ENCODE data around the gene IGLL1. TPM values are rescaled to one million over a fixed set of nuclear protein-coding genes. Genes with fewer than 3 reads are reported as not detected.

IGLL1 gene
- total RNA-seq, 1 donor = not detected

- Histone ChIP-seq H4K20me1 (ENCODE audit: insufficient read depth, low read length) (no peaks in the 10 kb centered on the region), H3K4me1 (ENCODE audit: insufficient read depth, low read length) (no peaks in the 10 kb centered on the region), H3K9me3 (ENCODE audit: low read depth, low read length) (no peaks in the 10 kb centered on the region), H3K79me2 (ENCODE audit: insufficient read depth, low read length) (no peaks in the 10 kb centered on the region), H2AFZ (ENCODE audit: low read length) (no peak overlapping the region), H3K36me3 (ENCODE audit: insufficient read depth, low read length) (no peaks in the 10 kb centered on the region), H3K27ac (ENCODE audit: low read depth, low read length) (no peak overlapping the region), H3K27me3 (ENCODE audit: insufficient read depth, low read length) (peaks cover 2% of the 10 kb centered on the region), H3K4me3 (ENCODE audit: insufficient read depth, low read length) (no peak overlapping the region), H3K4me2 (ENCODE audit: insufficient read depth, low read length) (no peak overlapping the region)
- DNase-seq (ENCODE audit: insufficient read length, low spot score, missing footprints) = peak; percentile 80
- TF ChIP-seq, protein P1, sequence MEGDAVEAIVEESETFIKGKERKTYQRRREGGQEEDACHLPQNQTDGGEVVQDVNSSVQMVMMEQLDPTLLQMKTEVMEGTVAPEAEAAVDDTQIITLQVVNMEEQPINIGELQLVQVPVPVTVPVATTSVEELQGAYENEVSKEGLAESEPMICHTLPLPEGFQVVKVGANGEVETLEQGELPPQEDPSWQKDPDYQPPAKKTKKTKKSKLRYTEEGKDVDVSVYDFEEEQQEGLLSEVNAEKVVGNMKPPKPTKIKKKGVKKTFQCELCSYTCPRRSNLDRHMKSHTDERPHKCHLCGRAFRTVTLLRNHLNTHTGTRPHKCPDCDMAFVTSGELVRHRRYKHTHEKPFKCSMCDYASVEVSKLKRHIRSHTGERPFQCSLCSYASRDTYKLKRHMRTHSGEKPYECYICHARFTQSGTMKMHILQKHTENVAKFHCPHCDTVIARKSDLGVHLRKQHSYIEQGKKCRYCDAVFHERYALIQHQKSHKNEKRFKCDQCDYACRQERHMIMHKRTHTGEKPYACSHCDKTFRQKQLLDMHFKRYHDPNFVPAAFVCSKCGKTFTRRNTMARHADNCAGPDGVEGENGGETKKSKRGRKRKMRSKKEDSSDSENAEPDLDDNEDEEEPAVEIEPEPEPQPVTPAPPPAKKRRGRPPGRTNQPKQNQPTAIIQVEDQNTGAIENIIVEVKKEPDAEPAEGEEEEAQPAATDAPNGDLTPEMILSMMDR (IDR thresholded peaks at IDR 0.05; ENCODE audit: extremely low read depth, low read depth, low read length) = no peak
Observed at GRCh38 chr22:23581260-23581650, 1.2 kb upstream of the IGLL1 start.

DNA sequence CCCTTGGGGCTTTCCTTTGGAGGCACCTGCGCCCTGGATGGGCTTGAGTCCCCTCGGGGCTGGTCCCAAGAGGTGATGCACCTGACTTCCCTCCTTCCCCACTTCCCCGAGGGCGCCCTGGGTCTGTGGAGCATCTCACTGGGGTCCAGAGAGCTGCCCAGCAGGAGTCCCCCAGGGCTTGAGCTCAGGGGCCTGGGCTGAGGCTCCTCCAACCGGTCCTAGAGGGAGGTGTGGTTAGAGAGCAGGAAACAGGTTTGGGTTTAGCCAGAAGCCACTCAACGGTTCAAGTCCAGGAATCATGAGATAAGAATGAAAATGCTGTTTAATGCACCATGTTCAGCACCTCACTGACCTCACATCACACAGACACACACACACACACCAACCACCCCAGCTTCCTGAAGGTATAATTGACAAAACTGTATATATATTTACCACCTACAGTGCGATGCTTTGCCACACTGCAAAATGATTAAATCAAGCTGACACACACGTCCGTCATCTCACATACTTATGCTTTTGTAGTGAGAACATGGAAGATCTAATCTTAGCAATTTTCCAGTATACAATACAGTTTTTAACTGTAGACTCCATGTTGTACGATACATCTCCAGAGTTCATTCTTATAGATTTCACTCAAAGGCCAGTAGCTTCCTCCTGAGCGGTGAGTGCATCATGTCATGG is 628 bp upstream of the IGLL1 start:
- peaks cover 2% of the 10 kb centered on the region for H3K27me3 ChIP-seq (ENCODE audit: insufficient read depth, low read length)
- DNase-seq (ENCODE audit: insufficient read length, low spot score, missing footprints) = no peak
- H3K36me3 ChIP-seq (ENCODE audit: insufficient read depth, low read length) = no peaks in the 10 kb centered on the region
- no peaks in the 10 kb centered on the region for H3K9me3 ChIP-seq (ENCODE audit: low read depth, low read length)
- H2AFZ ChIP-seq (ENCODE audit: low read length) = no peak overlapping the region
- TF ChIP-seq, protein P1 (IDR thresholded peaks at IDR 0.05; ENCODE audit: extremely low read depth, low read depth, low read length) = no peak
- H4K20me1 ChIP-seq (ENCODE audit: insufficient read depth, low read length) = no peaks in the 10 kb centered on the region
- no peak overlapping the region for H3K4me3 ChIP-seq (ENCODE audit: insufficient read depth, low read length)
- no peak overlapping the region for H3K4me2 ChIP-seq (ENCODE audit: insufficient read depth, low read length)
- no peak overlapping the region for H3K27ac ChIP-seq (ENCODE audit: low read depth, low read length)
- no peaks in the 10 kb centered on the region for H3K79me2 ChIP-seq (ENCODE audit: insufficient read depth, low read length)
- H3K4me1 ChIP-seq (ENCODE audit: insufficient read depth, low read length) = no peaks in the 10 kb centered on the region

DNA sequence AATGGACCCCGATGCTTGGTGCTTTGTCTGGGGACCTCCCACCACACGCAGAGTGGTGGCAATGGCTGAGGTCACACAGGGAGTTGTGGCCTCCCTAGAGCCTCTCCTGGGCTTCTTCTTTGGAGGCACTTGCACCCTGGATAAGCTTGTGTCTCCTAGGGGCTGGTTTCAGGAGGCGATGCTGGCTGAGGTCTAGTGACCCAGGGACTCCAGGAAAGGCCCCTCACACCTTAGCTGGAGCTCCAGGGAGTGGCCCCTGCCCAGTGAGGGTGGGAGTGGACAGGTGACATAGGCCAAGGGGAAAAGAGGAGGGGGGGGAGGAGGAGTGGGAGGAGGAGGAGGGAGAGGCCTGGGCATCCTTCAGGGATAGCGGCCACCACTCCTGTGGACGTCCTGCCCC is 810 bp downstream of the IGLL1 start:
- Histone ChIP-seq H2AFZ (ENCODE audit: low read length) (no peak overlapping the region), H3K9me3 (ENCODE audit: low read depth, low read length) (no peaks in the 10 kb centered on the region), H3K27me3 (ENCODE audit: insufficient read depth, low read length) (peaks cover 2% of the 10 kb centered on the region), H4K20me1 (ENCODE audit: insufficient read depth, low read length) (no peaks in the 10 kb centered on the region), H3K4me3 (ENCODE audit: insufficient read depth, low read length) (no peak overlapping the region), H3K4me1 (ENCODE audit: insufficient read depth, low read length) (no peaks in the 10 kb centered on the region), H3K27ac (ENCODE audit: low read depth, low read length) (no peak overlapping the region), H3K4me2 (ENCODE audit: insufficient read depth, low read length) (no peak overlapping the region), H3K79me2 (ENCODE audit: insufficient read depth, low read length) (no peaks in the 10 kb centered on the region), H3K36me3 (ENCODE audit: insufficient read depth, low read length) (no peaks in the 10 kb centered on the region)
- DNase-seq (ENCODE audit: insufficient read length, low spot score, missing footprints) = peak; percentile 48
- TF ChIP-seq, protein P1 (IDR thresholded peaks at IDR 0.05; ENCODE audit: extremely low read depth, low read depth, low read length) = no peak

DNA sequence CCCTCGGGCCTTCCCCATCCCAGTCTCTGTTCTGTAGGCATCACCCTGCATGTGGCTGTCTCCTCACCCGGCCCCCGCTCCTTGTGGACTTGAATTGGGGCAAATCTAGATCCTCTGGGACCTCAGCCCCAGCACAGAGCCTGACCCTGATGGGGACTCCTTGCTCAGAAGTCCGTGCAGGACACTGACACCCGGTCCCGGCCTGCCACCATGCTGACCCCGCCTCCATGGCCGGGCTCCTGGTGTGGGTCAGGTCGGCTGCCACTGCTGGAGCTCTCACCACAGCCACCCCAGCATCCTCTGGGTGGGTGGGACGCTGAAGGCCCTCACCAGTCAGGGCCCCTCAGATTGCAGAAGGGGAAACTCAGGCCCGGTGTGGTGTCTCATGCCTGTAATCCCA is 1.8 kb downstream of the IGLL1 start:
- peaks cover 2% of the 10 kb centered on the region for H3K27me3 ChIP-seq (ENCODE audit: insufficient read depth, low read length)
- TF ChIP-seq, protein P1 (IDR thresholded peaks at IDR 0.05; ENCODE audit: extremely low read depth, low read depth, low read length) = no peak
- peak; percentile 45 for DNase-seq (ENCODE audit: insufficient read length, low spot score, missing footprints)
- H3K4me2 ChIP-seq (ENCODE audit: insufficient read depth, low read length) = no peak overlapping the region
- no peak overlapping the region for H2AFZ ChIP-seq (ENCODE audit: low read length)
- no peaks in the 10 kb centered on the region for H3K36me3 ChIP-seq (ENCODE audit: insufficient read depth, low read length)
- H3K9me3 ChIP-seq (ENCODE audit: low read depth, low read length) = no peaks in the 10 kb centered on the region
- H3K79me2 ChIP-seq (ENCODE audit: insufficient read depth, low read length) = no peaks in the 10 kb centered on the region
- H3K4me3 ChIP-seq (ENCODE audit: insufficient read depth, low read length) = no peak overlapping the region
- no peak overlapping the region for H3K27ac ChIP-seq (ENCODE audit: low read depth, low read length)
- H4K20me1 ChIP-seq (ENCODE audit: insufficient read depth, low read length) = no peaks in the 10 kb centered on the region
- no peaks in the 10 kb centered on the region for H3K4me1 ChIP-seq (ENCODE audit: insufficient read depth, low read length)
